ENCODE data around the gene ACOT13.
"Not testable (repeated sequence)": the region's sequence is repeated elsewhere in the genome, so short reads cannot be mapped to it uniquely, and the experiment has no call there.

The ACOT13 gene

GRCh38 chr6:24632573-24632972 is 34.3 kb upstream of the ACOT13 start:
- no peak overlapping the region for H3K27ac ChIP-seq (ENCODE audit: low read depth, low read length, poor library complexity, severe bottlenecking)
- no peaks in the 10 kb centered on the region for H3K9me3 ChIP-seq (ENCODE audit: low read length)
- no peaks in the 10 kb centered on the region for H3F3A ChIP-seq (ENCODE audit: insufficient read depth, low read length)
- no peaks in the 10 kb centered on the region for H3K4me1 ChIP-seq (ENCODE audit: insufficient read depth, low read length, severe bottlenecking)
- H2AFZ ChIP-seq (ENCODE audit: low read length) = no peak overlapping the region
- H3K27me3 ChIP-seq (ENCODE audit: insufficient read depth, low read length) = no peaks in the 10 kb centered on the region
- no peaks in the 10 kb centered on the region for H3K36me3 ChIP-seq (ENCODE audit: insufficient read depth, low read length)
- no peak overlapping the region for H3K4me2 ChIP-seq (ENCODE audit: low read length)
- no peak overlapping the region for H3K4me3 ChIP-seq (ENCODE audit: low read depth, low read length, poor library complexity, severe bottlenecking)
- H3K79me2 ChIP-seq (ENCODE audit: insufficient read depth, low read length) = no peaks in the 10 kb centered on the region
- H4K20me1 ChIP-seq (ENCODE audit: insufficient read depth, low read length) = no peaks in the 10 kb centered on the region
- H3K9me2 ChIP-seq (ENCODE audit: low read depth, low read length) = no peaks in the 10 kb centered on the region
- no peak for TF ChIP-seq EZH2 (IDR thresholded peaks at IDR 0.05; ENCODE audit: borderline replicate concordance, low read length)
- no peak overlapping the region for H3K9ac ChIP-seq (ENCODE audit: low read length)

DNA sequence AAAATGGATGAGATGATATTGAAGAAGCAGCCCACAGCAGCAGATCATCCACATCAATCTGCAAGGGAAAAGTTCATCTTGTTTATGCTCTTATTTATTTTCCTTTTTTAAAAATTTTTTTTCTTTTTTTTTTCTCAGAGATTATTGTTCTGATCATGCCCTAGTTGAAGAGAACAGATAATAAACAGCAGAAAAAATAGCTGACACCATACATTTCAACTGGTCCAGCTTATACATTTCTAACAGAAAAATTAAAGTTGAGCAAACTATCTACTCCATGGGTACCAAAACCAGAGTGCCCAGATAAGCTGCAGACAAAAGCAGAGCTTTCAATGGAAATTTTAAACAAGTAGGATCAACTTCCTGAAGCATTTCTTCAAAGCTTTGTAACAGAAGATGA is 30.2 kb upstream of the ACOT13 start:
- H3K4me1 ChIP-seq (ENCODE audit: insufficient read depth, low read length, severe bottlenecking) = no peaks in the 10 kb centered on the region
- no peaks in the 10 kb centered on the region for H3K9me3 ChIP-seq (ENCODE audit: low read length)
- H3K9me2 ChIP-seq (ENCODE audit: low read depth, low read length) = no peaks in the 10 kb centered on the region
- H3F3A ChIP-seq (ENCODE audit: insufficient read depth, low read length) = no peaks in the 10 kb centered on the region
- no peaks in the 10 kb centered on the region; the same call in 1 of the 2 replicates for H3K36me3 ChIP-seq (ENCODE audit: insufficient read depth, low read length)
- H4K20me1 ChIP-seq (ENCODE audit: insufficient read depth, low read length) = no peaks in the 10 kb centered on the region
- TF ChIP-seq, protein P1, sequence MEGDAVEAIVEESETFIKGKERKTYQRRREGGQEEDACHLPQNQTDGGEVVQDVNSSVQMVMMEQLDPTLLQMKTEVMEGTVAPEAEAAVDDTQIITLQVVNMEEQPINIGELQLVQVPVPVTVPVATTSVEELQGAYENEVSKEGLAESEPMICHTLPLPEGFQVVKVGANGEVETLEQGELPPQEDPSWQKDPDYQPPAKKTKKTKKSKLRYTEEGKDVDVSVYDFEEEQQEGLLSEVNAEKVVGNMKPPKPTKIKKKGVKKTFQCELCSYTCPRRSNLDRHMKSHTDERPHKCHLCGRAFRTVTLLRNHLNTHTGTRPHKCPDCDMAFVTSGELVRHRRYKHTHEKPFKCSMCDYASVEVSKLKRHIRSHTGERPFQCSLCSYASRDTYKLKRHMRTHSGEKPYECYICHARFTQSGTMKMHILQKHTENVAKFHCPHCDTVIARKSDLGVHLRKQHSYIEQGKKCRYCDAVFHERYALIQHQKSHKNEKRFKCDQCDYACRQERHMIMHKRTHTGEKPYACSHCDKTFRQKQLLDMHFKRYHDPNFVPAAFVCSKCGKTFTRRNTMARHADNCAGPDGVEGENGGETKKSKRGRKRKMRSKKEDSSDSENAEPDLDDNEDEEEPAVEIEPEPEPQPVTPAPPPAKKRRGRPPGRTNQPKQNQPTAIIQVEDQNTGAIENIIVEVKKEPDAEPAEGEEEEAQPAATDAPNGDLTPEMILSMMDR (IDR thresholded peaks at IDR 0.05; ENCODE audit: low read length) = no peak
- no peak for TF ChIP-seq EZH2 (IDR thresholded peaks at IDR 0.05; ENCODE audit: borderline replicate concordance, low read length)
- H3K27ac ChIP-seq (ENCODE audit: low read depth, low read length, poor library complexity, severe bottlenecking) = no peak overlapping the region
- no peak overlapping the region for H3K9ac ChIP-seq (ENCODE audit: low read length)
- no peaks in the 10 kb centered on the region for H3K27me3 ChIP-seq (ENCODE audit: insufficient read depth, low read length)
- H3K4me2 ChIP-seq (ENCODE audit: low read length) = no peak overlapping the region
- H3K79me2 ChIP-seq (ENCODE audit: insufficient read depth, low read length) = no peaks in the 10 kb centered on the region
- no peak overlapping the region for H2AFZ ChIP-seq (ENCODE audit: low read length)
- H3K4me3 ChIP-seq (ENCODE audit: low read depth, low read length, poor library complexity, severe bottlenecking) = no peak overlapping the region

- Histone ChIP-seq H3K4me2 (ENCODE audit: low read length) (no peak overlapping the region), H3K9me2 (ENCODE audit: low read depth, low read length) (no peaks in the 10 kb centered on the region), H3K9me3 (ENCODE audit: low read length) (no peaks in the 10 kb centered on the region), H3K27me3 (ENCODE audit: insufficient read depth, low read length) (no peaks in the 10 kb centered on the region), H2AFZ (ENCODE audit: low read length) (no peak overlapping the region), H3K79me2 (ENCODE audit: insufficient read depth, low read length) (no peaks in the 10 kb centered on the region), H3K4me1 (ENCODE audit: insufficient read depth, low read length, severe bottlenecking) (peaks cover 11% of the 10 kb centered on the region), H4K20me1 (ENCODE audit: insufficient read depth, low read length) (no peaks in the 10 kb centered on the region), H3K9ac (ENCODE audit: low read length) (no peak overlapping the region), H3K4me3 (ENCODE audit: low read depth, low read length, poor library complexity, severe bottlenecking) (no peak overlapping the region), H3K36me3 (ENCODE audit: insufficient read depth, low read length) (no peaks in the 10 kb centered on the region; the same call in 1 of the 2 replicates), H3K27ac (ENCODE audit: low read depth, low read length, poor library complexity, severe bottlenecking) (no peak overlapping the region), H3F3A (ENCODE audit: insufficient read depth, low read length) (no peaks in the 10 kb centered on the region)
- TF ChIP-seq EZH2 (IDR thresholded peaks at IDR 0.05; ENCODE audit: borderline replicate concordance, low read length) = no peak
- TF ChIP-seq, protein P1 (IDR thresholded peaks at IDR 0.05; ENCODE audit: low read length) = no peak
Measured at GRCh38 chr6:24640166-24640565, 26.7 kb upstream of the ACOT13 start.

DNA sequence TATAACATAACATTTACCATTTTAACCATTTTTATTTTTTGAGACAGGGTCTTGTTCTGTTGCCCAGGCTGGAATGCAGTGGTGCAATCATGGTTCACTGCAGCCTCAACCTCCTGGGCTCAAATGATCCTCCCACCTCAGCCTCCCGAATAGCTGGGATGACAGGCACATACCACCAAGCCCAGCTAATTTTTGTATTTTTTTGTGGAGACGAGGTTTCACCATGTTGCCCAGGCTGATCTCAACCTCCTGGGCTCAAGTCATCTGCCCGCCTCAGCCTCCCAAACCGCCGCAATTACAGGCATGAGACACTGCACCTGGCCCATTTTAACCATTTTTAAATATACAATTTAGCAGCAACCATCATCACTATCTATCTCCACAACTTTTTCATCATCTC is 26.2 kb upstream of the ACOT13 start:
- H2AFZ ChIP-seq (ENCODE audit: low read length); H3F3A ChIP-seq (ENCODE audit: insufficient read depth, low read length); H3K27ac ChIP-seq (ENCODE audit: low read depth, low read length, poor library complexity, severe bottlenecking); H3K9ac ChIP-seq (ENCODE audit: low read length); H3K9me2 ChIP-seq (ENCODE audit: low read depth, low read length); H4K20me1 ChIP-seq (ENCODE audit: insufficient read depth, low read length); H3K4me2 ChIP-seq (ENCODE audit: low read length); H3K36me3 ChIP-seq (ENCODE audit: insufficient read depth, low read length); H3K27me3 ChIP-seq (ENCODE audit: insufficient read depth, low read length); H3K9me3 ChIP-seq (ENCODE audit: low read length); H3K4me3 ChIP-seq (ENCODE audit: low read depth, low read length, poor library complexity, severe bottlenecking); H3K79me2 ChIP-seq (ENCODE audit: insufficient read depth, low read length): not testable (repeated sequence)
- peaks cover 16% of the 10 kb centered on the region for H3K4me1 ChIP-seq (ENCODE audit: insufficient read depth, low read length, severe bottlenecking)
